NCI-H2029 treated with DMSO at 0.1 percent for 48 hours (cell line): ENCODE results near the gene TMCO6.
A peak's percentile ranks its signal among the peaks of the same experiment; 100 is the strongest.
"Not testable (repeated sequence)": the region's sequence is repeated elsewhere in the genome, so short reads cannot be mapped to it uniquely, and the experiment has no call there.

Source experiments
- DNase-seq: peaks from one replicate; lab custom pipeline; 2025; lab: John Stamatoyannopoulos, UW

Gene TMCO6

DNA sequence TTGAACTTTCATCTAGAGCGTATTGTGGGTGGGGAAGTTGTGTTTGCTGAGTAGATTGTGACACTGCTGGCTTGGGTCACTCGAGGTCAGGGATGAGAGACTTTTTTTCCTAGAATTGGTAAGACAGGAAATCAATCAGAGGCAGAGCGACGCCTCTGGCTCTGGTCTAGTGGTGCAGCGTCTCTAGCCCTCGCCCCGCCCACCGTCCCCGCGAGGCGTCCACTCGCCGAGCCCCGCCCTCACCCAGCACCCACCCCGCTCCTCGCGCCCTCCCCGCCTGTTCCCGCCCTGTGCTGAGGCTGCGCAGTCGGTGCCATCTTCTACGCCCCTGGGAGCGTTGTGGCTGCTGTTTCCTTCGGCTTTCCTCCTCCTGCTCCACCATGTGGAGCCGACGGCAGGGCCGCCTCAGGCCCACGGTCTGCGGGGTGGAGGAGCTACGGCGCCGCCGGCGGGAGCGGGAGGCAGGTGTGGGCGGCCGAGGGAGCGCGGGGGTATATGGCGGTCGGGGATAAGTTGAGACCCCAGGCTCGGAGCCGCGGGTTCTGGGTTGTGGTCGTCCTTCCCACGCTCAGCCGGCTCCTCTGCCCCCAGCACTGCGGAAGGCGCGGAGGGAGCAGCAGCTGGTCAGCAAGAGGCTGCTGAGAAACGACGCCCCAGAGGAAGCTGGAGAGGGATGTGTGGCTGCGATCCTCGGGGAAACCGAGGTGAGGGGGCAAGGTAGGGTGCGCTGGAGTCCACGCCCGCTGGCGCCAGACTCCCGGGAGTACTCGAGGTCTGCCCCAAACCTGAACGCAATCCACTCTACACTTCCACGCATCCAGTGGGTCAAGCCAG is at the start of gene TMCO6:
Gene TMCO6, plus strand, starts transcription at position 304 of the 834 bp plus-strand sequence. Its CDS starts 77 bp downstream, at position 381.
- DNase-seq = peak; percentile 82

DNA sequence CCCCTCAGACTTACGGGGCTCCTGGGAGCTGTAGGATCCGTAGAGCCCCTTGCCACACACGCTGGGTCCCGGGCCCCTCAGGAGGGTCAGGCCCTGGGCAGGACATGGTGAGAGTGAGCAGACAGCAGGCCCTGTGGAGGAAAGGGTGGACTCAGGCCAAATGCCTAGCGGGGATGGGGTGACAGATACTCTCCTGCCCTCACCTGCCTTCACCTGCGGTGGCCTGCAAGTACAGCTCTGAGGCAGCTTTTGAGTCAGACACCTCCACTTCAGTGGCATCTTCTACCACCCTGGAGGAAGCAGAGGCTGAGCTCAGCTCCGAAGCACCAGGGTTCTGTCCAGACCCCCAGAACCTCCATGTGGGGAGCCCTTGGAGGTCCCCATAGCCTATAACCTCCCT is 48.4 kb upstream of the TMCO6 start:
- DNase-seq = no peak

DNA sequence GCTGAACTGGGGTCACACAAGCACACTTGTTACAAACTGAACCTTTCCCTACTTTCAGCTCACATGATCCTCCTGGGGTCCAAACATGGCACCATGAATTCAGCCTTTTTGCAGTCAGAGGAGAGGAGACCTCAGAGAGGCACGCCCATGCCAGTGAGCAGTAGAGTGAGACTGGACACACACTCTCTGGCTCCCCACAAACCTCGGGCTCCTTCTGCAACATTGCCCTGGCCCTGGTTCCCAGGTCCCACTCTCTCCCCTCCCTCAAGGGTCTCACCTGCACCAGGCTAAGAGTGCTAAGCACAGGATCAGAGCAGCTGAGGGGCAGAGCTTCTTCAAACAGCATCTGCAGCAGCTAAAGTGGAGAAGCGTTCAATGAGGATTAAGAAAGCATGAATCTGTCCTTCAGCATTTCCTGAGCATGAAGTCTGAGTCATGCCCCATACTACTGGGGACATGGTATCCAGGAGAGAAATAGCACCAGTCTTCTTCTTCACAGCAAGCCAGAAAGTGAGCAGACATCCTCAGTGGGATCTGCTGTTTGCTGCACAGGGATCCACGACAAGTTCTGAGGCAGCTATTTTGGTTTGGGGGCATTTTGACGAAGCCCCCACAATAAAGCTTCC is 47.4 kb upstream of the TMCO6 start:
- DNase-seq = no peak

DNA sequence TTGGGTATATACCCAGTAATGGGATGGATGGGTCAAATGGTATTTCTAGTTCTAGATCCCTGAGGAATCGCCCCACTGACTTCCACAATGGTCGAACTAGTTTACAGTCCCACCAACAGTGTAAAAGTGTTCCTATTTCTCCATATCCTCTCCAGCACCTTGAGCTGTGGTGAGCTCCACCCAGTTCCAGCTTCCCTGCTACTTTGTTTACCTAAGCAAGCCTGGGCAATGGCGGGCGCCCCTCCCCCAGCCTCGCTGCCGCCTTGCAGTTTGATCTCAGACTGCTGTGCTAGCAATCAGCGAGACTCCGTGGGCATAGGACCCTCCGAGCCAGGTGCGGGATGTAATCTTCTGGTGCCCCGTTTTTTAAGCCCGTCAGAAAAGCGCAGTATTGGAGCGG is 46.2 kb upstream of the TMCO6 start:
- not testable (repeated sequence) for DNase-seq

DNA sequence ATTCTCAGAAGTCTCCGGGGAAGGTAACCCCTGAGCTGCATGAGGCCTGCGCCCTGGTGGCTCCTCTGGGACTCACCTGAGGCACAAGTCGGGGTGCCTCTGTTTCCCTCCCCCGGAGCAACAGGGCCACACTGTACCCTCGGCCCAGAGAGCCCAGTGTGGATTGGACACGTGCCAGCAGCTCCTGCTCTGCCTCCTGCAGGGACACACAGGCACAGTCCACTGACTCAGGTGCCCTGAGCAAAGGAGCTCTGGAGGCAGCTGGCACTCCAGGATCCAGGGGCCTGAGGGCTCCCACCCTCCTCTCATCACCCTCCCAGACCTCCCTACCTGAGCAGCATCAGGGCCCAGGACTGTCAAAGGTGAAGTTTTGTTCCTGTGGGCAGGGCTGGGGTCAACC is 45.1 kb upstream of the TMCO6 start:
- no peak for DNase-seq

DNA sequence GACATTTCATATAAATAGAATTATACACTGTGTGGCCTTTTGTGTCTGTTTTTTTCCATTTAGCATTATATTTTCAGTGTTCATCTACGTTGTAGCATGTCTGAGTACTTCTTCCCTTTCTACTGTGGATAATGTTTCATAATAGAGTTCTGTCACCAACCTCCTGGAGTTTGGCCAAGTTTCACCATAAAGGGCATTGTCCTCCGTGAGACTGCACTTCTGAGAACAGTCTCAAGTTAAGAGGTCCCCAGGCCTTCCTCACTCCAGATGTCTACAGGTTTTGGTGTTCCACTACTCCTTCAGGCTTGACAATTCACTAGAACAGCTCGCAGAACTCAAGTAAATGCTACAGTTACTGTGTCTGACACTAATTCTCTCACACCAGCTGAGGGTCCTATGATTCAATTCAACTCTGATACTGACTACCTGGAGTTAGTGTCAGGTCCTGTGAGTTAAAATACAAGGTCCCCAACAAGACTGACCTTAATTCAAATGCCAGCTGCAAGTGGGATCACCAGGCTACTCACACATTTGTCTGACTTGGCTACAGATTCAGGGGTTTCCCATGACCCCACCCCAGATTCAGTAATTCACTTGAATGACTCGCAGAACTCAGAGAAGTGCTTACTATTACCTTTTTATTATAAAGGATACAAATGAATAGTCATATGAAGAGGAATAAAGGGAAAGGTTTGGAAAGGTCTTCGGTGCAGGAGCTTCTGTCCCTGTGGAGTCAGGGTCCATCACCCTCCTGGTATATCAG is 43.5 kb upstream of the TMCO6 start:
- peak; percentile 19 for DNase-seq

DNA sequence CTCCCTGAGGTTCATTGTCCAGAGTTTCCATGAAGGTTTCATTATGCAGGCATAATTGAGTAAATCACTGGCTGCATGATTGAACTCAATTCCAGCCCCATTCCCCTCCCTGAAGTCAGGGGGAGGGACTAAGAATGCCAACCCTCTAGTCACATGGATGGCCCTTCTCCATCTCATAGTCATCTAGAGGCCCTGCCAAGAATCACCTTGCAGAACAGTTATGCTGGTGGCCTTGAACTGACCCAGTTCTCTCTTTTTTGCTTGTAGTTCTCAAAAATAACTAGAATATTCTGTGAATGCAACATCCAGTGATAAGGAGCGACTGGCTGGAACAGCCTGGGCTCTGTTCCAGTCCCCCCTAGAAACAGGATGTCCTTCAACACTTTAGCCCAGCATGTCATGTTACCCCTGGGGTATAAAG is 42.9 kb upstream of the TMCO6 start:
- no peak for DNase-seq

DNA sequence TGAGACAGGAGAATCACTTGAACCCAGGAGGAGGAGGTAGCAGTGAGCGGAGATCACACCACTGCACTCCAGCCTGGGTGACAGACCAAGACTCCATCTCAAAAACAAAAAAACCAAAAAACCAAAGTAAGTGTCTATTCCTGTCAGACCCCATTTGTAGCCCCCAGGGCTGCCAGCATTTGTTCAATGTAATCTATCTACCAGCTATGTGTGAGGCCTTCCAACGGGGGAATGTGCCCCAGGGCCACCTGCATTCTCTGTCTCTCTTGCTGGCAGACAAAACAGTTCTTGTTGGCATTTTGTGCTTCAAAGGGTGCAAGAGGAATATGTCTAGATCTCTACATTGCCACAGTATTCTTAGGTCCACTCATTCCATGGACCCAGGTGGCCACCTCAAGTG is 40.4 kb upstream of the TMCO6 start:
- DNase-seq = no peak

DNA sequence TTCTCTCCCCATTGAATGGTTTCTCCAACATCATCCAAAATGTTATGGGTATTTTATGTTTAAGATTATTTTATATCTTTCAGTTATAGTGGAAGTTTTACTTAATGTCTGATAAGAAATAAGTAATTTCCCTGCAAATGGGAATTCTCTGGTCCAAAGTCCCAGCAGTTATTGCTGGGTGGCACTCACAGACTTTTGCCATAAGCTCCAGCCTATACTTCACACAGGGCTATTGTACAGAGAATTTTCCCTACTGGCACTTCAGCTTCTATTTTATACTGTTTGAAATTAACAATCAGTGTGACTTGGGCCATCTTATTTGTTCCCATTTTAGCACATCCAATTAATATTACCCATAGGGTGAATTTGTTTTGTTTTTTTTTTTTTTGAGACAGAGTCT is 39.2 kb upstream of the TMCO6 start:
- no peak for DNase-seq

DNA sequence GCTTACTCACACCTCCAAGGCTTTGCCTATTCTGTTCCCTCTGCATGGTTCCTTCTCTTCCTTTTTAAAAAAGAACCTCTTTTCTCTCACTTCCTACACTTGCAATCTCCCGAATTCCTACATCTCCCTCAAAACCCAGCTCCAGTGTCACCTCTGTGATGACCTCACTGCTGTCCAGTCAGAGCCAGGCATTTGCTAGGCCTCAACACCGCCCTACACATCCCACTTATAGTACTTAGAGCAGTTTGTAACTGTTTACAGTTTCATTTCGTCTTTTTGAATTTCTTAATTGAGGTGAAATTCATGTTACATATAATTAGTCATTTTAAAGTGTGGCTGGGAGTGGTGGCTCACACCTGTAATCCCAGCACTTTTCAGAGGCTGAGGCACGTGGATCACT is 37.1 kb upstream of the TMCO6 start:
- no peak for DNase-seq

DNA sequence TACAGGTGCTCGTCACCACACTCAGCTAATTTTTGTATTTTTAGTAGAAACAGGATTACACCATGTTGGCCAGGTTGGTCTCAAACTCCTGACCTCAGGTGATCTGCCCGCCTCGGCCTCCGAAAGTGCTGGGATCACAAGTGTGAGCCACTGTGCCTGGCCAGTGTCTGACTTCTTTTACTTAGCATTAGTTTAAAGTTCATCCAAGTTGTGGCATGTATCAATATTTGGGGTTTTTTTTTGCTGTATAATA is 35.9 kb upstream of the TMCO6 start:
- not testable (repeated sequence) for DNase-seq

DNA sequence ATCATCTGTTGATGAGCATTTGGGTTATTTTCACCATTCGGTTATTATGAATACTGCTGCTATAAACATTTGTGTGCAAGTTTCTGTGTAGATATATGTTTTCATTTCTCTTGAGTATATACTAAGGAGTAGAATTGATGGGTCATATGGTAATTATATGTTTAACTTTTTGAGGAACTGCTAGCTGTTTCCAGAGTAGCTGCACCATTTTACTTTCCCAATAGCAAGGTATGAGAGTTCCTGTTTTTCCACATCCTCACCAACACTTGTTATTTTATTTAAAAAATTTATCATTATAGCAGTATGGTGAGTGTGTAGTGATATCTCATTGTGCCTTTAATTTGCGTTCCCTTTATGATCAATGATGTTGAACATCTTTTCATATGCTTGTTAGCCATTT is 35.5 kb upstream of the TMCO6 start:
- DNase-seq = no peak

DNA sequence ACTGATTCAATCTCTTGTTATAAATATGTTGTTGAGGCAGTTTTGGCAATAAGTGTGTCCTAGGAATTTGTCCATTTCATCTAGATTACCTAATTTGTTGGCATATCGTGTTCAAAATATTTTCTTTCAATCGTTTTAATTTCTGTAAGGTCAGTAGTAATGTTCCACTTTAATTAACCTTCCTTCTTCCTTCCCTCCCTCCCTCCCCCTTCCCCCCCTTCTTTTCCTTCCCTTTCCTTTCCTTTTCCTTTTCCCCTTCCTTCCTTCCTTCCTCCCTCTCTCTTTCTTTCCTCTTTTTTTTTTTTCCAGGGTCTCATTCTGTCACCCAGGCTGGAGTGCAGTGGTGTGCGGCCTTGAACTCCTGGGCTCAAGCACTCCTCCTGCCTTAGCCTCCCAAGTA is 33.4 kb upstream of the TMCO6 start:
- no peak for DNase-seq

DNA sequence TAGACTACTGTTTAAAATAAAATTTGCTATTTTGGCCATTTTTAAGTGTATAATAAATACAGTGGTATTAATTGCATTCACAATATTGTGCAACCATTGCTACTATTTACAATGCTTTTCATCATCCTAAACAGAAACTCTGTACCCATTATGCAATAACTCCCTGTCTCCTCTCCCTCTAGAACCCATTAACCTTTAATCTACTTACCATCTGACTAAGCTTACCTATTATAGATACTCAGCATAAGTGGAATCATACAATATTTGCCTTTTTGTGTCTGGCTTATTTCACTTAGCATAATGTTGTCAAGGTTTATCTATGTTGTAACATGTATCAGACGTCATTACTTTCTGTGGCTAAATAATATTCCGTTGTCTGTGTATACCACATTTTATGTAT is 32.2 kb upstream of the TMCO6 start:
- DNase-seq = no peak

DNA sequence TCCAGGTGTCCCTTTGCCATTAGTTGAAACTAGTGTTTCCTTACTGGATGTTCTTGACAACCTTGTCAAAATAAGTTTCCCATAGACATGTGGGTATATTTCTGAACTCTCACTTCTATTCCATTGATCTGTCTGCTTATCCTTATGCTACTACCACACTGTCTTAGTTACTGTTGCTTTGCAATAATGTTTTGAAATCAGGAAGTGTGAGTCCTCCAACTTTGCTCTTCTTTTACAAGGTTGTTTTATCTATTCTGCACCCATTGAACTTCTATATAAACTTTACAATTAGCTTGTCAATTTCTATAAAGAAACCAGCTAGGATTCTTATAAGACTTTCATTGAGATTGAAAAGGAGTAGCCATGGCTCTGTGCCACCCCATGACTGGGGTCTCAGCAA is 30.5 kb upstream of the TMCO6 start:
- no peak for DNase-seq

DNA sequence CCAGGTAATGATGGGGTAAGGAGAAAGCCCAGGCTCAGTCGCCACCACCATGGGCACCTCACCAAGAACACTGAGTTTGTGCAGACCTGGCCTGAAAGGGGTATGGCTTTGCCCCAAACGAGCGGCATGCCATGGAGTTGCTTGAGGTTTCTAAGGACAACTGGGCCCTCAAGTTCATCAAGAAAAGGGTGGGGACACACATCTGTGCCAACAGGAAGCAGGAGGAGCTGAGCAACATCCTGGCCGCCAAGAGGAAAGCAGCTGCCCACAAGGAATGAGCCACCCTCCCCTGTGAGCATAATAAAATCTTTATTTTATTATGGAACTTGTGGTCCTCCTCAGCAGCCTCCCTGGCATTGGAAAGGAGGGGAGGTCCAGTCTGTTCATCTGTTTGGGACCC is 30.1 kb upstream of the TMCO6 start:
- no peak for DNase-seq

DNA sequence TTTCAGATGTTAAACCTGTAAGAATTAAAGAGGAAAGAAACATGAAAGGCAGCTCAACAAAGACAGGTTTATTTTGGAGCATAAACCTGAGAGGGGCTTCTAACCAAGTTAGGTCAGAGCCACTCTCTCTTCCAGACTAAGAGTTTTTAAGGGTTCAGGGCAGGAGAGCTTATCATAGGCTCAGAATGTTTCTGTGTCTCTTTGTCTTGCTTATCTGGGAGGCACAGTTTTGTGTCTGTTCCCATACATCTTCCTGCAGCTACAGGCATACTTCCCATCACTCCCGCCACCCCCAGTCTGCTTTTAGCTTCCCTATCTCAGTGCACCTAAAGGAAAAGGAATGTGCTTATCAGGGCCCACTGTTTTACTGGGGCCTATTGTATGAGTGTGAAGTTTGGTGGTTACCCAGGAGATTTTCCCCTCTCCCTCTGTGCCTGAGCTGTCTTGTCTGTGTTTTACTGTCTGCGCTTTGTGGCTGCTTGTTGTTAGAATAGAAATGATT is 28.2 kb upstream of the TMCO6 start:
- DNase-seq = no peak

DNA sequence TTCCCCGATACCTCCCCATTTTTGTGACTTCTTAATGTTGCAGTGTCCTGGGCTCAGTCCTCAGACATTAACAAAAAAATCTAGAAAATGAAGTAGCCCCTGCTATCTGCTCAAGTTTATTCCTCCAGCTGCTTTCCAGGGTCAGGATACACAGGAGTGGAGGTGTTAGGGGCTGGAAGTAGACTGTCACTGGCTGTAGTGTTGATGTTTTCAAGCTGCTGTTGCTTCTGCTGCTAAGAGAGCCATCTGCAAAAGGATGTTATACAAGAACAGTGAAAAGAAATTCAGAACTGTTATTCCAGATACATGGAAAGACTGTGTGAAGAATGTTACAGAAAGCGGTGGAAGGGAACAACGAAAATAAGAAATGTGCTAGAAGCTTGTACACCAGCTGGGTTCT is 16.9 kb upstream of the TMCO6 start:
- DNase-seq = no peak

DNA sequence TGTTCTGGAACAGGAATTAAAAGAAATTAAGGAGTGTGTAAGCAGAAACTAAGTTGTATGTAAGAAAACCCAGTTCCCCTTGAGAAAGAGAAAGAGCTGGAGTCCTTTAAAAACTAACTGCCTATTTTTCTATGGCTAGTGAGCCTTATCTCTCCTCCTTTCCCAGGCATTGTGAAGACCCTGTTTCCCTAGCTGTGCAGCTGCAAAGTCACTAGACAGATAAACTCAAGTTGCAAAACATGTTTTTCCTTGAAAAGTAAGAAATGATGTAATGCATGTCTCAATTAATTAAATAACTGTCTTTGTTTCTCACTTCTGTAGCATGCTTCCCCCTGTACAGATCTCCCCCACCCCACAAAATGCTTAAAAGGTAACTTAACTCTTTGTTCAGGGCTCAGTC is 16.2 kb upstream of the TMCO6 start:
- not testable (repeated sequence) for DNase-seq

DNA sequence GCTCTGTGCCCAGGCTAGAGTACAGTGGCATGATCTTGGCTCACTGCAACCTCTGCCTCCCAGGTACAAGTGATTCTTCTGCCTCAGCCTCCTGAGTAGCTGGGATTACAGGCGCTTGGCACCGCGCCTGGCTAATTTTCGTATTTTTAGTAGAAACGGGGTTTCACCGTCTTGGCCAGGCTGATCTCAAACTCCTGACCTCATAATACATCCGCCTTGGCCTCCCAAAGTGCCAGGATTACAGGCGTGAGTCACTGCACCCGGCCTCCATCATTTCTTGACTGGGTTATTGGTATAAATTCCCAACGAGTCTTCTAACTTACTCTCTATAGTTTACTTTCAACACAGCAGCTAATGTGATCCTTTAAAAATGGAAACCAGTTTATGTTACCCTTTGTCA is 14.4 kb upstream of the TMCO6 start:
- not testable (repeated sequence) for DNase-seq

DNA sequence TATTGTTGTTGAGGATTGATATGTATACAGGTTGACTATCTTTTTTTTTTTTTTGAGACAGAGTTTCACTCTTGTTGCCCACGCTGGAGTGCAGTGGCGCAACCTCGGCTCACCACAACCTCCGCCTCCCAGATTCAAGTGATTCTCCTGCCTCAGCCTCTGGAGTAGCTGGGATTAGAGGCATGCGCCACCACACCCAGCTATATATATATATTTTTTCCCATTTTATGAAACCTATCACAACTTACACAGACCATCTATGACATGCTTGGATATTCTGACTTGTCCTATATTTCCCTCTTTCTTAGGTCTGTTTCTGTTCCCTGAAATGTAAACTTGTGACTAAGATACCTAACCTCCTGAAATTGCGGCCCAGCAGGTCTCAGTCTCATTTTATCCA is 11.3 kb upstream of the TMCO6 start:
- DNase-seq = no peak

DNA sequence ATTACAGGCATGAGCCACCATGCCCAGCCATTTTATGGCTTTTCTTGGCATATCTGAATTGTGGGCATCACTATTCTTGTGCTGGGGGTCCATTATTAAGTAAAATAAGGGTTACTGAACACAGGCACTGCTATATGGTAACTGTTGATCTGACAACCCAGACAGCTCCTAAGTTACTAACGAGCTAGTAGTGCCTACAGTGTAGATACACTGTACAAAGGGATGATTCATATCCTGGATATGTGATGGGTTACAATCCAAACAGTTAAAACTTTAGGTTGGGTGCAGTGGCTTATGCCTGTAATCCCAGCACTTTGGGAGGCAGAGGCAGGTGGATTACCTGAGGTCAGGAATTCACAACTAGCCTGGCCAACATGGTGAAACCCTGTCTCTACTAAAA is 10.5 kb upstream of the TMCO6 start:
- no peak for DNase-seq
